PC-3 (cell line): ENCODE measurements around the gene C1QTNF6. TPM values are rescaled to one million over a fixed set of nuclear protein-coding genes. Genes with fewer than 3 reads are reported as not detected.

Source experiments
- ATAC-seq: fragments of 200-7000 bp; cut with Tn5 transposase; 2 replicates; pipeline ENCODE4 v1.9.1; 2020; ENCODE audit warnings: mild to moderate bottlenecking, moderate library complexity
- BruUV-seq: library from RNA; stranded (reverse); fragments of 400-500 nt; replicated peaks from 2 replicates; lab custom pipeline; 2021; lab: Mats Ljungman, UMichigan
- CTCF ChIA-PET: fragments of 300-600 bp; sonication (Branson Sonifier 250); formaldehyde crosslinking; loops from one replicate; lab custom pipeline; 2022; ENCODE audit warnings: antibody characterized with exemption; lab: Charles Lee
- POLR2A ChIA-PET: fragments of 300-600 bp; sonication (Branson Sonifier 250); formaldehyde crosslinking; loops from one replicate; lab custom pipeline; 2022; ENCODE audit warnings: antibody characterized with exemption; ENCODE audit not compliant: unreplicated experiment; lab: Charles Lee
- DNase-seq: peaks from one replicate; pipeline ENCODE4 v3.0.0-alpha.2; 2015
- H2AFZ ChIP-seq: fragments of 300-600 bp; sonication (generic); 2 replicates; pipeline ENCODE4 v1.6.0; 2016; ENCODE audit warnings: antibody characterized with exemption, low read length
- H3F3A ChIP-seq: fragments of 300-600 bp; sonication (generic); one replicate; pipeline ENCODE4 v1.6.0; 2017; ENCODE audit warnings: antibody characterized with exemption, low read length, control low read depth, mild to moderate bottlenecking; ENCODE audit not compliant: unreplicated experiment
- H3K27ac ChIP-seq: fragments of 300-600 bp; sonication (generic); 2 replicates; pipeline ENCODE4 v1.5.1; 2016; ENCODE audit warnings: mild to moderate bottlenecking, low read length
- H3K27me3 ChIP-seq: fragments of 300-600 bp; sonication (generic); 2 replicates; pipeline ENCODE4 v1.6.1; 2016; ENCODE audit warnings: low read length, mixed read lengths
- H3K36me3 ChIP-seq: fragments of 300-600 bp; sonication (generic); 2 replicates; pipeline ENCODE4 v1.6.1; 2016; ENCODE audit warnings: low read depth, mixed run types, low read length, mixed read lengths
- H3K4me1 ChIP-seq: fragments of 300-600 bp; sonication (generic); 2 replicates; pipeline ENCODE4 v1.5.1; 2016; ENCODE audit warnings: low read length; ENCODE audit not compliant: insufficient read depth
- H3K4me2 ChIP-seq: fragments of 300-600 bp; sonication (generic); 2 replicates; pipeline ENCODE4 v1.6.0; 2016; ENCODE audit warnings: low read length
- H3K4me3 ChIP-seq: fragments of 300-600 bp; sonication (generic); 2 replicates; pipeline ENCODE4 v1.5.1; 2016; ENCODE audit warnings: mild to moderate bottlenecking, low read length, mixed read lengths
- H3K79me2 ChIP-seq: fragments of 300-600 bp; sonication (generic); 2 replicates; pipeline ENCODE4 v1.6.1; 2017; ENCODE audit warnings: low read length, mixed read lengths
- H3K9ac ChIP-seq: fragments of 300-600 bp; sonication (generic); 2 replicates; pipeline ENCODE4 v1.6.0; 2016; ENCODE audit warnings: mild to moderate bottlenecking, low read length
- H3K9me2 ChIP-seq: fragments of 300-600 bp; sonication (generic); replicated peaks from 2 replicates; pipeline ENCODE4 v1.6.1; 2016; ENCODE audit warnings: mixed run types, low read length, mixed read lengths
- H3K9me3 ChIP-seq: fragments of 300-600 bp; sonication (generic); 2 replicates; pipeline ENCODE4 v1.6.1; 2016; ENCODE audit warnings: low read length, mixed read lengths
- H4K20me1 ChIP-seq: fragments of 300-600 bp; sonication (generic); 2 replicates; pipeline ENCODE4 v1.6.1; 2016; ENCODE audit warnings: low read length, mixed read lengths
- EZH2 ChIP-seq: fragments of 300-600 bp; sonication (generic); IDR thresholded peaks from one replicate; pipeline ENCODE4 v1.6.1; 2017; ENCODE audit warnings: antibody characterized with exemption, mild to moderate bottlenecking, low read length; ENCODE audit not compliant: unreplicated experiment
- EZH2phosphoT487 ChIP-seq: fragments of 300-600 bp; sonication (generic); IDR thresholded peaks from 2 replicates; pipeline ENCODE4 v1.6.1; 2018; ENCODE audit warnings: mild to moderate bottlenecking, antibody characterized with exemption, low read length, borderline replicate concordance
- intact Hi-C: fragments of 100-400 bp; cut with micrococcal nuclease; formaldehyde crosslinking; loops from 2 replicates; pipeline ENCODE4 v1.9.0; 2023
- total RNA-seq: library from RNA; depleted of rRNA; stranded (reverse); fragments of >200 nt; gene quantifications from 2 replicates; pipeline ENCODE4 v1.2.3, GENCODE V29; 2014
- TF ChIP-seq, protein P1 (sequence below): fragments of 300-600 bp; sonication (generic); conservative IDR thresholded peaks from 2 replicates; pipeline ENCODE4 v1.5.1; 2017; ENCODE audit warnings: antibody characterized with exemption, low read depth, mild to moderate bottlenecking, low read length

C1QTNF6 gene
- total RNA-seq, 1 experiment from 2014 or later, result 3.8 TPM

DNA sequence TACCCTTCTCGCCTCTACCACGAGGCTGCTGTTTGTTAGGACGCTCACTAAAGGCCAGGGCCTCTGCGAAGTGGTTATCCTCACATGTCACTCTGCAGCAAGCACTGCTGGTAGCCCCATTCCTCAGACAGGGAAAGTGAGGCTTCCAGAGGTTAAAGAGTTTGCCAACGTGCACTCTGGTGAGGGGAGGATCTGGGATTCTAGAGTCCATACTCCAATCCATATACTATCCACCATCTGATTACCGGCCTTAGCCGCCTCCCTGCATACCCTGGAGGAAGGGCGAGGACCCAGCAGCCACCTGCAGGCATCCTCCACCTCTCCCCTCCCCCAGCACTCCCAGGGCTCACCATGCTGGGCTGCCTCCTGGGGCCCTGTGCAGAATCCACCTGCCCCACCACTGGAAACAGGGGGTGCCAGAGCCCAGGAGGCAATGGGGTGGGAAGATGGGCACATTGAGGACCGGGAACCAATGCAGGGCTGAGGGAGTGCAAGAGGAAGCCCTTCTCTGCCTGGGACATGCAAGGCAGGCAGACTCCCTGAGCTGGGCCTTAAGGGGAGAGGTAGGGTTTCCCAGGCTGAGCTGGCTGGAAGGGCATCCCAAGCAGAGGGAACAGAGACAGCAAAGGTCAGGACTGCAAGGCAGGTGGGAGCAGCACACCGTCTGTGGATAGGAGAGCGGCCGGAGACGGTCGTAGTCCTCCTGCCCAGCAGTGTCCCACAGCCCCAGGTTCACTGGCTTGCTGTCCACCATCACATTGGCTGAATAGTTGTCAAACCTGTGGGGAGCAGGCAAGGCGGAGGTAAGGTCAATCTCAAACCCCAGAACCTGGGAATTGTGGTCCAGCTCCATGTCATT lies 44.3 kb upstream of the C1QTNF6 start:
- CTCF ChIA-PET, result no interaction called here

DNA sequence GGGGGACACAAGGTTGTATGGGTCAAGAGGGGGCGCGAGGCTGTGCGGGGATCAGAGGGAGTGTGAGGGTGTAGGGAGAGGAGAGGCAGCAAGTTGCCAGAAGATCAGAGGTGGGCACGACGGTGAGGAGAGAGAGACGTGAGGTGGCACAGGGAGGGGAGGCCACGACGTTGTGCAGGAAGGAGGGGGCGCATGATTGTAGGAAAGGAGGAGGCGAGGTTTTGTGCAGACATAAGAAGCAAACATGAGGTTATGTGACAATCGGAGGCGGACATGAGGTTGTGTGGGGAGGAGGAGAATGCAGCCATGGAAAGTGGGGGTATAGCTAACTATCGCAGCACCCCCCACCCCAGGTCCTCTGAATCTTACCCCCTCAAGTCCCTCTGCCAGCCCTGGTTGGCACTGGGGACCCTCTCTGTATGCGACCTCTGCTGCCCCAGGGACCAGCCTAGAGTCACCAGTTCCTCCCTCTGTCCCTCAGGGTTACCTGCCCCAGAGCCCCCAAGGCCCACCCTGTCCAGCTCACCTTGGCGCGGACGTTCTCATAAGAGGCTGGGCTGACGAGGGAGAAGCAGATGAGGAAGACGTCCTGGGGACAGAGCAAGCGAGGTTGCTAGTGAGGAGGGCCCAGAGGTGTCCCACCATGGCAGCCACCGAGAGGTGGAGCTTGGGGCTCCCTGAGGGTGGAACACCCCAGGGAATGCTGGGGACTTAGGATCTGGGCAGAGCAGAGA lies 43.5 kb upstream of the C1QTNF6 start:
- Histone ChIP-seq H3K27me3 (no peaks in the 10 kb centered on the region), H3K9ac (no peak overlapping the region), H3K79me2 (no peaks in the 10 kb centered on the region), H3F3A (no peaks in the 10 kb centered on the region), H2AFZ (no peak overlapping the region), H3K36me3 (0 out of 2 replicates have a peak, but pooled peaks cover 4% of the 10 kb centered on the region), H3K9me3 (no peaks in the 10 kb centered on the region), H3K9me2 (no peaks in the 10 kb centered on the region), H3K27ac (no peak overlapping the region), H3K4me2 (no peak overlapping the region), H4K20me1 (no peaks in the 10 kb centered on the region), H3K4me3 (no peak overlapping the region), H3K4me1 (peaks cover 33% of the 10 kb centered on the region)
- no TSS peak for BruUV-seq
- ChIA-PET CTCF (interaction anchor here (0.6 kb wide), 1 partner anchor 16 kb away, joined by 4 read pairs; no protein-coding TSS in a partner anchor), POLR2A (no interaction called here)
- TF ChIP-seq EZH2phosphoT487 (no peak), EZH2 (no peak)
- TF ChIP-seq, protein P1, sequence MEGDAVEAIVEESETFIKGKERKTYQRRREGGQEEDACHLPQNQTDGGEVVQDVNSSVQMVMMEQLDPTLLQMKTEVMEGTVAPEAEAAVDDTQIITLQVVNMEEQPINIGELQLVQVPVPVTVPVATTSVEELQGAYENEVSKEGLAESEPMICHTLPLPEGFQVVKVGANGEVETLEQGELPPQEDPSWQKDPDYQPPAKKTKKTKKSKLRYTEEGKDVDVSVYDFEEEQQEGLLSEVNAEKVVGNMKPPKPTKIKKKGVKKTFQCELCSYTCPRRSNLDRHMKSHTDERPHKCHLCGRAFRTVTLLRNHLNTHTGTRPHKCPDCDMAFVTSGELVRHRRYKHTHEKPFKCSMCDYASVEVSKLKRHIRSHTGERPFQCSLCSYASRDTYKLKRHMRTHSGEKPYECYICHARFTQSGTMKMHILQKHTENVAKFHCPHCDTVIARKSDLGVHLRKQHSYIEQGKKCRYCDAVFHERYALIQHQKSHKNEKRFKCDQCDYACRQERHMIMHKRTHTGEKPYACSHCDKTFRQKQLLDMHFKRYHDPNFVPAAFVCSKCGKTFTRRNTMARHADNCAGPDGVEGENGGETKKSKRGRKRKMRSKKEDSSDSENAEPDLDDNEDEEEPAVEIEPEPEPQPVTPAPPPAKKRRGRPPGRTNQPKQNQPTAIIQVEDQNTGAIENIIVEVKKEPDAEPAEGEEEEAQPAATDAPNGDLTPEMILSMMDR, result no peak
- intact Hi-C loops, result no loop called here
- DNase-seq (no peak), ATAC-seq (no peak)

More for the DNA sequence above, 44.3 kb upstream of the C1QTNF6 start:
- no peak overlapping the region for H3K9ac ChIP-seq
- no peak overlapping the region for H3K4me2 ChIP-seq
- H4K20me1 ChIP-seq, result no peaks in the 10 kb centered on the region
- 0 out of 2 replicates have a peak, but pooled peaks cover 5% of the 10 kb centered on the region for H3K36me3 ChIP-seq
- peaks cover 33% of the 10 kb centered on the region for H3K4me1 ChIP-seq
- no peak for DNase-seq
- H3K4me3 ChIP-seq, result no peak overlapping the region
- no peaks in the 10 kb centered on the region for H3K9me2 ChIP-seq
- no TSS peak for BruUV-seq
- H3K79me2 ChIP-seq, result no peaks in the 10 kb centered on the region
- H3F3A ChIP-seq, result no peaks in the 10 kb centered on the region
- no peak for TF ChIP-seq EZH2
- TF ChIP-seq, protein P1, result no peak
- H3K27me3 ChIP-seq, result no peaks in the 10 kb centered on the region
- ATAC-seq, result no peak
- no peak overlapping the region for H2AFZ ChIP-seq
- intact Hi-C loops, result no loop called here
- H3K9me3 ChIP-seq, result no peaks in the 10 kb centered on the region
- no peak overlapping the region for H3K27ac ChIP-seq
- POLR2A ChIA-PET, result no interaction called here
